GM10248 (cell line): ENCODE data around the gene BIVM.

ENCODE experiments used
- CTCF ChIA-PET: fragments of 300-600 bp; sonication (Branson Sonifier 250); formaldehyde crosslinking; extraction: SDS; loops from one replicate; lab custom pipeline; 2021; ENCODE audit warnings: antibody characterized with exemption; lab: Yijun Ruan, JAX
- POLR2A ChIA-PET: fragments of 350-650 bp; sonication (Branson Sonifier 250); formaldehyde crosslinking; extraction: SDS; loops from one replicate; lab custom pipeline; 2020; ENCODE audit warnings: antibody characterized with exemption; lab: Yijun Ruan, JAX
- DNase-seq: peaks from one replicate; pipeline ENCODE4 v3.0.0; 2012; ENCODE audit errors: extremely low spot score
- TF ChIP-seq, protein P1 (sequence below): IDR thresholded peaks from 2 replicates; pipeline ENCODE4 v1.5.1; 2012; ENCODE audit warnings: mild to moderate bottlenecking, low read depth; ENCODE audit errors: extremely low read depth, missing control alignments, control extremely low read depth

The BIVM gene

DNA sequence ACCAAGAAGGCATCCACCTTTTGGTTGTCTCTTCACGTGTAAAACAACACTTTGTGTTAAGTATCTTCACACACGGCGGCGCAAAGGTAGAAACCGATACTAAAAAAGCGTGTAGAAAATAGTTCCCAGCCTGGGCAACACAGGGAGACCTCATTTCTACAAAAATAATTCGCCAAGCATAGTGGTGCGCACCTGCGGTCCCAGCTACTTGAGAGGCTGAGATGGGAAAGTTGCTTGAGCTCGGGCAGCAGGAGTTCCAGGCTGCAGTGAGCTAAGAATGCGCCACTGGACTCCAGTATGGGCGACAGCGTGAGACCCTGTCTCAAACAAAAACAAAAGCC, 46.3 kb downstream of the BIVM start:
- POLR2A ChIA-PET, result interaction anchor here (1.4 kb wide), 1 partner anchor 248 kb away, joined by 7 read pairs; the partner anchor contains the start of gene TPP2
- DNase-seq, result no peak
- TF ChIP-seq, protein P1, sequence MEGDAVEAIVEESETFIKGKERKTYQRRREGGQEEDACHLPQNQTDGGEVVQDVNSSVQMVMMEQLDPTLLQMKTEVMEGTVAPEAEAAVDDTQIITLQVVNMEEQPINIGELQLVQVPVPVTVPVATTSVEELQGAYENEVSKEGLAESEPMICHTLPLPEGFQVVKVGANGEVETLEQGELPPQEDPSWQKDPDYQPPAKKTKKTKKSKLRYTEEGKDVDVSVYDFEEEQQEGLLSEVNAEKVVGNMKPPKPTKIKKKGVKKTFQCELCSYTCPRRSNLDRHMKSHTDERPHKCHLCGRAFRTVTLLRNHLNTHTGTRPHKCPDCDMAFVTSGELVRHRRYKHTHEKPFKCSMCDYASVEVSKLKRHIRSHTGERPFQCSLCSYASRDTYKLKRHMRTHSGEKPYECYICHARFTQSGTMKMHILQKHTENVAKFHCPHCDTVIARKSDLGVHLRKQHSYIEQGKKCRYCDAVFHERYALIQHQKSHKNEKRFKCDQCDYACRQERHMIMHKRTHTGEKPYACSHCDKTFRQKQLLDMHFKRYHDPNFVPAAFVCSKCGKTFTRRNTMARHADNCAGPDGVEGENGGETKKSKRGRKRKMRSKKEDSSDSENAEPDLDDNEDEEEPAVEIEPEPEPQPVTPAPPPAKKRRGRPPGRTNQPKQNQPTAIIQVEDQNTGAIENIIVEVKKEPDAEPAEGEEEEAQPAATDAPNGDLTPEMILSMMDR, result no peak
- CTCF ChIA-PET, result interaction anchor here (0.7 to 6.8 kb wide), 13 partner anchors 8 to 265 kb away, joined by 3 to 36 read pairs (median 4); no protein-coding TSS in a partner anchor

DNA sequence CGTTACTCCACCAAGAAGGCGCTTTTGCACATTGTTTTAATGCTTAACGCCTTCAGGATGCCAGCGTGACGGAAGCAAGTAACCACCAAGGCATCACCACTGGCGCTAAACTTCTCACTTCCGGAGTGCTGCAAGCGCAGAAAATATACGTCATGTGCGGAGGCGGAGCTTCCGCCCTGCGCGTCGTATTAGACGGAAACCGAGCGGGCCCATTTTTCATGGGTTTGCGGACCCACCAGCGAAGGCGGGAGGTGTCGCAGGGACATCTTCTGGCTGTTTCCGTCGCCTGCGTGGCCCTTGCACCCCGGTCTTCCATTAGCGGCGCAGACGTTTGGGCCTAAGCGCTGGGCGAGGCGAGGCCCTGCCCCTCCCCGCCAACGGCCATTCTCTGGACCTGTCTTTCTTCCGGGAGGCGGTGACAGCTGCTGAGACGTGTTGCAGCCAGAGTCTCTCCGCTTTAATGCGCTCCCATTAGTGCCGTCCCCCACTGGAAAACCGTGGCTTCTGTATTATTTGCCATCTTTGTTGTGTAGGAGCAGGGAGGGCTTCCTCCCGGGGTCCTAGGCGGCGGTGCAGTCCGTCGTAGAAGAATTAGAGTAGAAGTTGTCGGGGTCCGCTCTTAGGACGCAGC, 46.8 kb downstream of the BIVM start, which contains the start of gene ERCC5:
TSS of gene ERCC5 (plus strand) at position 403 of the 631 bp plus-strand sequence. CDS start 235 bp downstream, outside the sequence.
- peak; percentile 83 for DNase-seq
- CTCF ChIA-PET, result interaction anchor here (0.7 to 6.8 kb wide), 17 partner anchors 9 to 266 kb away, joined by 3 to 36 read pairs (median 4); no protein-coding TSS in a partner anchor
- TF ChIP-seq, protein P1, result peak; percentile 9
- POLR2A ChIA-PET, result interaction anchor here (1.0 to 1.4 kb wide), 2 partner anchors 247 to 249 kb away, joined by 4 to 7 read pairs; partner anchors contain the start of gene TPP2

DNA sequence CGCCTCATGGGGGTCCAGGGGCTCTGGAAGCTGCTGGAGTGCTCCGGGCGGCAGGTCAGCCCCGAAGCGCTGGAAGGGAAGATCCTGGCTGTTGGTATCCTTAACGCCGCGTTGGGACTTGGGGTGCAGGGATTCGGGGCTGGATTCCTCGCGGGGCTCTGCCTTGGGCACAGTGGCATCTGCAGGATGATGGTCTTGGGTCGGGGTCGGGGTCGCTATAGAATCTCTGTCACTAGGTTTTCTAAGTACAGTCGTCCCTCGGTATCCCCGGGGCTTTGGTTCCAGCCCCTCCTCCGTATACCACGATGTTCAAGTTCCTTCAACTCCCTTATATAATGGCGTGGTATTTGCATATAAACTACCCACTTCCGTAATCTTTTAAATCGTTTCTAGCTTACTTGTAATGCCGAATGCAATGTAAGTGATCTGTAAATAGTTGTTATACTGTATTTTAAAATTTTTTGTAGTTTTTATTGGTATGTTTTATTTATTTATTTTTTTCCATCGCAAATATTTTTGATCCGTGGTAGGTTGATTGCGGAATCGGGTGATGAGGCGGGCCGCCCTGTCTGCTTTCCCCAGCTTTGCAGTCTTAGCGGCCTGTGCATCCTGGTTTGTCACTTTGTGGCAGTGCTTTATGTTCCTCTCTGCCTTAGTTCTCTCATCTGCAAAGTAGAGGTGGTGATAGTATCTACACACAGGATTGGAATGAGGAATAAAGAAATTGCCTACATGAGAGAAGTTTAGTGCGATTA, 47.5 kb downstream of the BIVM start:
- ChIA-PET CTCF (interaction anchor here (0.7 to 6.8 kb wide), 16 partner anchors 9 to 266 kb away, joined by 3 to 36 read pairs (median 4); no protein-coding TSS in a partner anchor), POLR2A (interaction anchor here (1.0 to 1.4 kb wide), 2 partner anchors 248 to 250 kb away, joined by 4 to 7 read pairs; partner anchors contain the start of gene TPP2)
- TF ChIP-seq, protein P1, result no peak
- DNase-seq, result peak; percentile 29

DNA sequence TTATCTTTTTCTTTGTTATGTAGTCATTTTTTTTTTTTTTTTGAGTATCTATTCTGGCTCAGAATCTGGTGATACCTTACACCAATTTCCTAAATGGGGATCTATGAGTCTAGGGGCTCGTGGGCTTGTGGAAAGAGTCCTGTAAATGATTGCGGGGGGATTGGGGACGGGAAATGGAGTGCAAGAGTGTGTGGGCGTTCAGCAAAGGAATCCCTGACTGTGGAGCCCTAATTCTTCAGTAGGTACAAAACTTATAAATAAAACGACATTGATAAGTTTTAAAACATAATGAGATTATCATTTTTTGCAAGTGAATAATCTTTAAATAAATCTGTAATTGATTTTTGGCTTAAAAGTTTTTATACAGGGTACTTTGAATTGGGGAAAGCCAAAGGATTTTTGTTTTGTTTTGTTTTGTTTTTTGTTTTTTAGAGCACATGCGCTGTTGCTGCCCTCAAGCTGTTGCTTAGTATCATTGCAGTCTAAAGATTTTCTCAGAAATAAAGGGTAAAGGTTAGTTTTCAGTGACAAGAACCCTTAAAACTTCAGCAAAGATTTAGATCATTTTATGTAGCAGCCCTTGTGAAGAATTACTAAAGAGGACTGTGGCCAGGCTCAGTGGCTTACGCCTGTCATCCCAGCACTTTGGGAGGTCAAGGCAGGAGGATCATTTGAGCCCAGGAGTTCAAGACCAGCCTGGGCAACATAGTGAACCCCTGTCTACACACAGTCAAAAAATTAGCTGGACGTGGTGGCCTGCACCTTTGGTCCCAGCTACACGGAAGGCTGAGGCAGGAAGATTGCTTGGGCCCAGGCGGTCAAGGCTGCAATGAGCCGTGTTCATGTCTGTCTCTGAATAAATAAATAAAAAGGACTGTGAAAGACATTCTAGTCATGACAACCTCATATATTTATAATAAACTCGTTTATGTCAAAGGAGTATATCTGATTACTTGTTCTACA, 48.6 kb downstream of the BIVM start:
- POLR2A ChIA-PET, result interaction anchor here (0.8 kb wide), 1 partner anchor 9 kb away, joined by 3 read pairs; no protein-coding TSS in a partner anchor

DNA sequence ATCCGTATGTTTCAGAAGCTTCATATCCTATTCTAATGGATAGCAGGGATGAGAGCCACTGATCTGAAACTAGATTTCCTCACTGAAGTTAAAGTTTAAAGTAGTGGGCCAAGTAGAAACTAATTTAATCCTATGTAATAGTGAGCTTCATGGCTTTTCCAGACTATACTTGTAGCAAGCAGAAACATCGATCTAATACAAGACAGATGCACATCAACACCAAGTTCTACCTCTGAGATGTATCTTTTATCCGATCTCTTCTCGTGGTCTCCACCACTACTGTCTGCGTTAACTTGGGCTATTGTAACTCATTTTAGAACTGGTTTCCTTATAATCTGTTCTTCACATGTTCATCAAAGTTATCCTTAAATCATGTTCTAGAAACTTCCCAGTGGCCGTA, 50.0 kb downstream of the BIVM start:
- POLR2A ChIA-PET, result no interaction called here
- CTCF ChIA-PET, result interaction anchor here (1.0 to 5.1 kb wide), 7 partner anchors 13 to 269 kb away, joined by 3 to 36 read pairs (median 8); no protein-coding TSS in a partner anchor
- TF ChIP-seq, protein P1, result no peak
- no peak for DNase-seq

More for the DNA sequence above, 48.6 kb downstream of the BIVM start:
- TF ChIP-seq, protein P1, result peak; percentile 82
- no peak for DNase-seq
- CTCF ChIA-PET, result interaction anchor here (0.6 to 6.8 kb wide), 12 partner anchors 8 to 268 kb away, joined by 3 to 36 read pairs (median 4); no protein-coding TSS in a partner anchor
